ENCODE data around the gene GJB6. TPM values are rescaled to one million over a fixed set of nuclear protein-coding genes. Genes with fewer than 3 reads are reported as not detected.

GJB6 gene
- total RNA-seq, 2 experiments from 2014 or later, result 4.7 to 6.1 TPM

- ChIA-PET POLR2A (no interaction called here), CTCF (interaction anchor here (0.6 to 1.1 kb wide), 6 partner anchors 10 to 477 kb away, joined by 3 read pairs; partner anchors contain the start of gene GJA3)
- Mint-ChIP-seq H3K4me1 (peaks cover 20% of the 10 kb centered on the region), H3K9me3 (no peaks in the 10 kb centered on the region), H3K4me3 (no peak overlapping the region), H3K27ac (no peak overlapping the region), H3K27me3 (peaks cover 50% of the 10 kb centered on the region), H3K36me3 (ENCODE audit: low read depth) (no peaks in the 10 kb centered on the region)
- no peak for DNase-seq
Observed at GRCh38 chr13:20190481-20191310, 41.4 kb downstream of the GJB6 start.

DNA sequence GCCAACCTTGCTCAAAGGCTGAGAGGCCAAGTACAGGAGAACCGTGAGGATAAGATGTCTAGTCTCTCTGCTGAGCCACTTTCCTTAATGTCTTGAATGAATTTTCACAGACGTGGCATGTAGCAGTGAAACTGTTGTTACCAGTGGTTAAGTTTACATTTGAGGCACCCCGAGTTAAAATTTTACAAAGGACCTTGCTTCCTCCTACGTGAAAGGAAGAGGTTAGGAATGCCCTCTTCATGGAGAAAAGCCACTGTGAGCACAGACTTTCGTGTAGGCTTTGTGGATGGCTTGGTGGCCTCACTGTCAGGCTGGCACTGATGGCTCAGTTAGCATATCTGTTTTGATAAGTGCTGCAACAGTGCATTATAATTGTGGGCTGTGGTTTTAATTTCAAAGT is 42.0 kb downstream of the GJB6 start:
- Mint-ChIP-seq H3K36me3 (ENCODE audit: low read depth) (no peaks in the 10 kb centered on the region), H3K9me3 (no peaks in the 10 kb centered on the region), H3K4me3 (no peak overlapping the region), H3K27ac (no peak overlapping the region), H3K27me3 (peaks cover 44% of the 10 kb centered on the region), H3K4me1 (peaks cover 20% of the 10 kb centered on the region)
- ChIA-PET POLR2A (no interaction called here), CTCF (no interaction called here)
- no peak for DNase-seq

GRCh38 chr13:20188667-20189553 is 43.2 kb downstream of the GJB6 start:
- Mint-ChIP-seq H3K27me3 (peaks cover 32% of the 10 kb centered on the region), H3K27ac (no peak overlapping the region), H3K4me3 (no peak overlapping the region), H3K9me3 (no peaks in the 10 kb centered on the region), H3K4me1 (peaks cover 10% of the 10 kb centered on the region), H3K36me3 (ENCODE audit: low read depth) (no peaks in the 10 kb centered on the region)
- POLR2A ChIA-PET, result no interaction called here
- DNase-seq, result peak; percentile 19
- CTCF ChIA-PET, result no interaction called here

- DNase-seq, result no peak
- Mint-ChIP-seq H3K36me3 (ENCODE audit: low read depth) (no peaks in the 10 kb centered on the region), H3K4me1 (peaks cover 4% of the 10 kb centered on the region), H3K27me3 (peaks cover 21% of the 10 kb centered on the region), H3K27ac (no peak overlapping the region), H3K9me3 (no peaks in the 10 kb centered on the region), H3K4me3 (no peak overlapping the region)
- POLR2A ChIA-PET, result interaction anchor here (0.7 kb wide), 1 partner anchor 574 kb away, joined by 3 read pairs; no protein-coding TSS in a partner anchor
- CTCF ChIA-PET, result interaction anchor here (0.8 to 1.4 kb wide), 3 partner anchors 10 to 42 kb away, joined by 3 to 5 read pairs (median 3); no protein-coding TSS in a partner anchor
Observed at GRCh38 chr13:20186771-20187170, 45.3 kb downstream of the GJB6 start.

DNA sequence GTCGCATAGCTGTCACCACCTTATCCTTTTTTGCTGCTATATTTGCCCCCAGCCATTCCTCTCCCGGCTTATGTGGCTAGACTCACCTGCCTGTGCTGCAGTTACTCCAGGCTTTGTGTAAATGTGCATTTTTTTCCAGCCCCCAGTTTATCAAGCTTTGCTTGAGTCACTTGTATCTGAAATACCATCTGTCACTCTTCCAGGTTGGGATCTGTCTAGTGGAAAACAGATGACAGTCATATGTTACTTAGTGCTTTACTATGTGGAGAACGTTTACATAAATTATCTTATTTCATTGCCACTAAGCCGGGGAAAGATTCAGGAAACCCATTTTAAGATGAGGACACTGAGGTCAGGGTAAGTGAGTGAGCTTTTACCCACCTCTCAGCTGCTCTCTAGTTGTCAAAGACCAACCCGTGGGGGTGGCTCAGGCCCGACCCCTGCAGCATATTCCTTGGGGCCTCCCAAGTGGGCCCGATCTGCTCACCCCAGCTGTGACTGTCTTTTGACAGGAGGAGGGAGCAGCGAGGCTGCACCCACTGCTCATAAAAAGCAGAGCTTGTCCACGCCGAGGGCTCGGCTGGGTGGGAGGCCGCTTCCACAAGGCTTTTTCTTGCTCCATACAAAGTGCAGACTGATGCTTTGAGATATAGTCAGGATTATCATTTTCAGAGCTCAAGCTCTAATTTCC is 46.6 kb downstream of the GJB6 start:
- Mint-ChIP-seq H3K4me3 (no peak overlapping the region), H3K9me3 (no peaks in the 10 kb centered on the region), H3K36me3 (ENCODE audit: low read depth) (no peaks in the 10 kb centered on the region), H3K4me1 (peaks cover 3% of the 10 kb centered on the region), H3K27me3 (peaks cover 18% of the 10 kb centered on the region), H3K27ac (no peak overlapping the region)
- POLR2A ChIA-PET, result no interaction called here
- CTCF ChIA-PET, result interaction anchor here (1.0 to 1.4 kb wide), 2 partner anchors 11 to 14 kb away, joined by 3 to 5 read pairs; no protein-coding TSS in a partner anchor
- DNase-seq, result no peak

- no peaks in the 10 kb centered on the region for H3K36me3 Mint-ChIP-seq (ENCODE audit: low read depth)
- H3K4me3 Mint-ChIP-seq, result no peak overlapping the region
- peaks cover 41% of the 10 kb centered on the region for H3K27me3 Mint-ChIP-seq
- POLR2A ChIA-PET, result no interaction called here
- H3K9me3 Mint-ChIP-seq, result no peaks in the 10 kb centered on the region
- no peak overlapping the region for H3K27ac Mint-ChIP-seq
- H3K4me1 Mint-ChIP-seq, result no peaks in the 10 kb centered on the region
- peak; percentile 68 for DNase-seq
- CTCF ChIA-PET, result interaction anchor here (0.9 to 1.4 kb wide), 3 partner anchors 9 to 307 kb away, joined by 3 to 4 read pairs (median 3); no protein-coding TSS in a partner anchor
Observed at GRCh38 chr13:20182231-20182846, 49.8 kb downstream of the GJB6 start.

DNA sequence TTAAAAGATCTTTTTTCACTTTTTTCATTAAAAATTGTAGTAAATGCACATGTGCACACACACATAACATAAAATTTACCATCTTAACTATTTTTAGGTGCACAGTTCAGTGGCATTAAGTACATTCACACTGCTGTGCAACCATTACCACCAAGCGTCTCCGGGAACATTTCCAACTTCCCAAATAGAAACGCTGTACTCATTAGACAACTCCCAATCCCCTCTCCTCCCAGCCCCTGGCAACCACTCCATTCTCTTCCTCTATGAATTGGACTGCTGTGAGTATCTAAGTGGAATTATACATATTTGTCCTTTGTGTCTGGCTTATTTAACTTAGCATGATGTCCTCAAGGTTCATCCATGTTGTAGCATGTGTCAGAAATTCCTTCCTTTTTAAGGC is 50.9 kb downstream of the GJB6 start:
- no peak overlapping the region for H3K27ac Mint-ChIP-seq
- ChIA-PET CTCF (interaction anchor here (0.7 to 1.4 kb wide), 2 partner anchors 10 to 11 kb away, joined by 3 to 4 read pairs; no protein-coding TSS in a partner anchor), POLR2A (no interaction called here)
- no peaks in the 10 kb centered on the region for H3K9me3 Mint-ChIP-seq
- no peaks in the 10 kb centered on the region for H3K4me1 Mint-ChIP-seq
- no peak overlapping the region for H3K4me3 Mint-ChIP-seq
- H3K27me3 Mint-ChIP-seq, result peaks cover 46% of the 10 kb centered on the region
- no peak for DNase-seq
- H3K36me3 Mint-ChIP-seq (ENCODE audit: low read depth), result no peaks in the 10 kb centered on the region

- H3K27me3 Mint-ChIP-seq, result peaks cover 76% of the 10 kb centered on the region
- CTCF ChIA-PET, result no interaction called here
Observed at GRCh38 chr13:20178156-20178555, 54.0 kb downstream of the GJB6 start.

GRCh38 chr13:20177049-20177831 is 54.9 kb downstream of the GJB6 start:
- no peak for DNase-seq
- ChIA-PET CTCF (interaction anchor here (1.2 kb wide), 1 partner anchor 10 kb away, joined by 3 read pairs; no protein-coding TSS in a partner anchor), POLR2A (no interaction called here)
- H3K27me3 Mint-ChIP-seq, result peaks cover 78% of the 10 kb centered on the region
- H3K27ac Mint-ChIP-seq, result no peak overlapping the region
- no peaks in the 10 kb centered on the region for H3K9me3 Mint-ChIP-seq
- peaks cover 6% of the 10 kb centered on the region for H3K4me1 Mint-ChIP-seq
- H3K36me3 Mint-ChIP-seq (ENCODE audit: low read depth), result no peaks in the 10 kb centered on the region
- no peak overlapping the region for H3K4me3 Mint-ChIP-seq

More at GRCh38 chr13:20178156-20178555, 54.0 kb downstream of the GJB6 start:
- no peaks in the 10 kb centered on the region for H3K36me3 Mint-ChIP-seq (ENCODE audit: low read depth)
- DNase-seq, result no peak
- POLR2A ChIA-PET, result no interaction called here
- peaks cover 6% of the 10 kb centered on the region for H3K4me1 Mint-ChIP-seq
- H3K27ac Mint-ChIP-seq, result no peak overlapping the region
- H3K4me3 Mint-ChIP-seq, result no peak overlapping the region
- H3K9me3 Mint-ChIP-seq, result no peaks in the 10 kb centered on the region

GRCh38 chr13:20175907-20176652 is 56.0 kb downstream of the GJB6 start:
- ChIA-PET POLR2A (no interaction called here), CTCF (interaction anchor here (0.5 to 1.2 kb wide), 3 partner anchors 11 to 535 kb away, joined by 3 read pairs; no protein-coding TSS in a partner anchor)
- H3K36me3 Mint-ChIP-seq (ENCODE audit: low read depth), result no peaks in the 10 kb centered on the region

DNA sequence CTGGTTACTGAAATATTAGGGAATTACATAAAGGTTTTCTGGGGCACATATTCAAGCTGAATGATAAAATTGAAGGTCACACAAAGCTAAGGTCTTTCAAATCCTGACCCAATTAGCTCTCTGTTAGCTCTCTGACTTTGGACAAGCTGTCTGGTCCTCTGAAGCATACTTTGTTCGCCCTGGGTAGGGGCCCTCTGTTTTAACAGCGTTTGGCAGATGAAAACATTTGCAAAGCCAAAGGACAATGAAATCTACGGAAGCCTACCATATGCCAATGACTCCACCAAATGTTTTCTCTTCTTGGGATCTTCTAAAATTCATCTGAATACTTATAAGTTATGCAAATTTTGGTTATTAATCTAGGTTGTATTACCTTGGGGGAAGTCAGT is 56.7 kb downstream of the GJB6 start:
- CTCF ChIA-PET, result interaction anchor here (0.5 to 1.0 kb wide), 3 partner anchors 16 to 535 kb away, joined by 3 read pairs; no protein-coding TSS in a partner anchor

More at GRCh38 chr13:20175907-20176652, 56.0 kb downstream of the GJB6 start:
- no peak overlapping the region for H3K27ac Mint-ChIP-seq
- no peak overlapping the region for H3K4me3 Mint-ChIP-seq
- DNase-seq, result no peak
- no peaks in the 10 kb centered on the region for H3K9me3 Mint-ChIP-seq
- peaks cover 6% of the 10 kb centered on the region for H3K4me1 Mint-ChIP-seq
- H3K27me3 Mint-ChIP-seq, result peaks cover 77% of the 10 kb centered on the region

More for the DNA sequence above, 56.7 kb downstream of the GJB6 start:
- no peak overlapping the region for H3K27ac Mint-ChIP-seq
- POLR2A ChIA-PET, result no interaction called here
- peaks cover 73% of the 10 kb centered on the region for H3K27me3 Mint-ChIP-seq
- no peak for DNase-seq
- H3K9me3 Mint-ChIP-seq, result no peaks in the 10 kb centered on the region
- H3K4me3 Mint-ChIP-seq, result no peak overlapping the region
- peaks cover 6% of the 10 kb centered on the region for H3K4me1 Mint-ChIP-seq
- H3K36me3 Mint-ChIP-seq (ENCODE audit: low read depth), result no peaks in the 10 kb centered on the region
